GM19452 (cell line): ENCODE measurements around the gene CEP104.

ENCODE experiments used
- ATAC-seq: cut with Tn5 transposase; IDR thresholded peaks from one replicate; pipeline ENCODE4 v1.9.1; 2021; ENCODE audit not compliant: unreplicated experiment

CEP104 gene

GRCh38 chr1:3767328-3767925 lies 89.6 kb downstream of the CEP104 start:
- no peak for ATAC-seq

DNA sequence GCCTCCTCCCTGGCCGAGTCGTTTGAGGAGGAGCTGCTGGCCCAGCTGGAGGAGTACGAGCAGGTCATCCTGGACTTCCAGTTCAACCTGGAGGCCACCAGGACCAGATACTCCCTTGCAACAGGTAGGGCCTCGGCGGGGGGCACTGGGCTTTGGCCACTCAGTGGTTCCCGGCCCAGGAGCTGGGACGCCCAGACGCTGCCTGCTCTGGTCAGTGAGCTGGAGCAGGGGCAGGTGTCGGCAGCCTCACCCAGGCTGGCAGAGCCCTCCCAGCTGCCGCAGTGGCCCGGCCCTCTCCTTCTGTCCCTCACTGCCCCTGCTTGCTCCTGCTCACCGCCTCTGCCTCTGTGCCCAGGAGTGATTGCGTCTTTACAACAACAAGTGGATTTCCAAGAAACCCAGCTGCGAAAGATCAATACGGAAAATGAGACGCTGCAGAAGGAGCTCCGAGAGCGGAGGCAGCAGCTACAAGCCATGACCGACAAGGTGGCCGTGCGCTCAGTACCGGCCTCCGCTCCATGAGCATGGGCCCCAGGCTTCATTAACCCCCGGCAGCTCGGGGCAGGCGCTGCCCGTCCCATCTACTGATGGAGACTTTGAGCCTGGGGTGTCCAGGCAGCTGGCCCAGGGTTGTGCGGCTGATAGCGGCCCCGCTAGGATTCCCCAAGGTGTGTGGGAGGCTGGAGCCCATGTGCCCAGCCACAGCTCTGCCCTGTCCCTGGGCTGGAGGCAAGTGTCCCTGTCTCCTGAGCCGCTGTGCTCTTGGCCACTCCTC lies 93.5 kb downstream of the CEP104 start:
- ATAC-seq = no peak

DNA sequence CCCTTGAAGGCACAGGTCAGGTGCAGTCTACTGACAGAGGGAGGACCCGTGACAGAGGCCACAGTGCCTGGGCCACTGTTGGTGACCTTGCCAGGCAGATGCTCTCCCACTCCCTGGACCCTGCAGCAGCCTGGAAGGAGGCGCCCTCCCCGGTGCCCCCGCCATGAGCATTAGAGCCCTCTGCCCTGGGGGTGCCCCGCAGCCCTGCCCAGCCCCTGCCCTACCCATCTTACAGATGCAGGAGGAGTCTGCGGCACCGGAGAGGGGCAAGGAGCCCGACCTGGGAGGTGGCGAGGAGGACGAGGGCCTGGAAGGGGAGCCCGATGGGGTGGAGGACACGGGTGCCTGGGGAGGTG lies 94.2 kb downstream of the CEP104 start:
- ATAC-seq = no peak

GRCh38 chr1:3762151-3762872 lies 94.7 kb downstream of the CEP104 start:
- ATAC-seq = no peak
